Retina (tissue), 1 donor: ENCODE results near the gene NEK8.
"Not testable (repeated sequence)": the region's sequence is repeated elsewhere in the genome, so short reads cannot be mapped to it uniquely, and the experiment has no call there.

Experiments used
- DNase-seq: peaks from one replicate; pipeline ENCODE4 v3.0.0-alpha.2; 2016

Gene NEK8

DNA sequence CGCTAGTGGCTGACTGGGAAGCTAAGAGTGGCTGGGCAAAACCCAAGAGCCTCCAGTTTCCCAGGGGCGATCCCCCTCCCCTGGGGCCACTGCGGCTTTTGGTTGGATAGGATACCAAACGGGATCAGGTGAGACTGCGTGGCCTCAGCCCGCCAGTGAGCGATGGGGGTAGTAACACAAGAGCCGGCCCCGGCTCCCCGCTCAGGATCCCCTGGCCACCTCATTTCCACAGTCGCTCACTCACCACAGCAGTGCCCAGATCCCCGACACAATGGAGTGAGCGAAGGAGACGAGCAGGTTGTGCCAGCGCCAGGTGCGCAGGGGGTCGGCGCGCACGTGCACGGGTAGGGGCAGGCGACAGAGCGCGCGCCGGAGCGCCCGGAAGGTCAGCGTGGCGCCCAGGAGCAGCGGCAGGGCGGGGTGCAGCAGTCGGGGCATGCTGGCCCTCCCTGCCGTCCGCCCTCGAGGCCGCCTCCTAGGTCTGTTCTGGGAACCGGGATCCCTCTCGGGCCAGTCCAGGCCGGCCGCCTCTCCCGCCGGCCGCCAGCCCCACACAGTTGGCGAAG is 2.8 kb upstream of the NEK8 start:
- DNase-seq = peak; percentile 79

GRCh38 chr17:28726226-28726626 is 2.4 kb upstream of the NEK8 start, which contains the start of gene TLCD1:
TLCD1 (minus strand) TSS chr17:28726233; CDS start chr17:28726097, 136 bp downstream.
- no peak for DNase-seq

DNA sequence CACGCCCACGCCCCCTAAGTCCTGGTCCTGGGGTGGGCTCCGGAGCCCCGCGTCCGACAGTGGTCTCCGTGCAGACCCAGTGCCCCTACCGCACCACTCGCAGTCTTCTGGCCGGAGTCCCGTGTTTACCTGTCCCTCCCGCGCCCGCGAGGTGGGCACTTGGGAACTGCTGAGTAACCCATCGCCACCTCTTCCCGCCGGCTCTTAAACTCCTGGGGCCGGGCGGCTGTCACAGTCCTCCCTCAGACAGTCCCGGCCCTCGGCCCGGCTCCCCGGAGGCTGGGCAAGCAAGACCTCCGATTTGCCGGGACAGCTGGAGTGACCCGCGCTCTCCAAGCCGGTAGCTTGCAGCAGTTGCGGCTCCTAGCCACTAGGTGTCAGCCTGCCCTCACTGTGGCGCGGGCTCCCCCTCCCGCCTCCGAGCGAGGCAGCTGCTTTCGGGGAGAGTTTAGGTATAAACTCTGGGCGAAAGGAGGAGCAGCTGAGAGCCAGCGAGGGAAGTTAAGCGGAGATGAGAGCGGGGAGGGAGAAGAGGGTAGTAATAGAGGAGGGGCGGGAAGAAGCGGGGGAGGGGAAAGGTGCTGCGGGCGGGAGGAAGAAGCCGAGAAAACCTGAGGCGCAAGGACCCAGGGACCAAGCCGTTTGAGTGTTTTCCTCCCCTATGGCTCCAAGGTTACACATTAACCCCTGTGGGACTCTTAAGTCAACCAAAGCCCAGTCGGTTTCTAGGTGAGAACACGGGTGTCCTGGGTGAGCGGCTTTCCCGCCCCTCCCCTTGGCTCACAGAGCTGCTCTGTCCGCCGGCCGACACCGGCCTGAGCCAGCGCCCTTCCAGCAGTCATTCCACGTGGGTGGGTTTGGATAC is 1.7 kb upstream of the NEK8 start:
- peak; percentile 98 for DNase-seq

DNA sequence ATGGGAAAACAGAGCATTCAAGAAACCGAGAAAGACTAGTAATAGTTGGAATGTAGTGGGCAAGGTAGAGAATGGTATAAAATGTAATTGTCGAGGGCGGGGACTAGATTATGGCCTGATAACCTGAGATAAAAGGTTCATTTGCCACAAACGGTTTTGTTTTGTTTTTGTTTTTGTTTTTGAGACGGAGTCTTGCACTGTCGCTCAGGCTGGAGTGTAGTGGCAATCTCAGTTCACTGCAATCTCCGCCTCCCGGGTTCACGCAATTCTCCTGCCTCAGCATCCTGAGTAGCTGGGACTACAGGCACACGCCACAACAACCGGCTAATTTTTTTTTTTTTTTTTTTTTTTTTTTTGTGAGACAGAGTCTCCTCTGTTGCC is 1.4 kb downstream of the NEK8 start:
- no peak for DNase-seq

DNA sequence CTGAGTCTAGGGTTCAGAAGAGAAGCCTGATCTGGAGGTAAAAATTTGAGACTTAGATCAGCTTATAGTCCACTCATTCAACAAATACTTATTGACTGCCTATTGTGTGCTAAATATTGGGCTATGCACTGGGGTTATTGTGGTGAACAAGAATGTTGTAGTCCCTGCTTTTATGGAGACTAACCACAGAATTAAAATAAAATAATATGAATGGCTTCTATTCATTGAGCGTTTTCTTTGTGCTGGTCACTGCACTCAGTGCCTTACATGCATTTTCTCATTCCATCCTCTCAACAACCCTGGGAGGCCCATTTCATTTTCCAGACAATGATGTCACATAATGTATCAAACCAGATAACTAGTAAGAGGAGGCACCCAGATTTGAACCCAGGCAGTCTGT is 4.8 kb downstream of the NEK8 start:
- DNase-seq = no peak

DNA sequence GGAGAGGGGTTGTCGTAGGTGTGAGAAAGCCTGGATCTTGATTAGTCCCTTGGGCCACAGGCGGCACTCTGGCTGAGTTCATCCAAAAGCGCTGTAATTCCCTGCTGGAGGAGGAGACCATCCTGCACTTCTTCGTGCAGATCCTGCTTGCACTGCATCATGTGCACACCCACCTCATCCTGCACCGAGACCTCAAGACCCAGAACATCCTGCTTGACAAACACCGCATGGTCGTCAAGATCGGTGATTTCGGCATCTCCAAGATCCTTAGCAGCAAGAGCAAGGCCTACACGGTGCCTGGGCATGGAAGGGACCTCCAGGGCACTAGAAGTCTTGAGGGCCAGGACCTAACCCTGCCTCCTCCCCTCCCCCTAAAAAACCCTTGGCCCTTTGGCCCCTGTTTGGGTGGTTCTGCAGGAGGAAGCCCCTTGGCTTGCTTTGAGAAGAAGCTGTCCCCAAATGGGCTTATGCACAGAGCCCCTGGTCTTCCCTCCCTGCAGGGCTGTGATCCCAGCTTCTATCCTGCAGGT is 6.2 kb downstream of the NEK8 start:
- no peak for DNase-seq

GRCh38 chr17:28735242-28735722 is 6.7 kb downstream of the NEK8 start:
- no peak for DNase-seq

- DNase-seq = not testable (repeated sequence)
Observed at GRCh38 chr17:28735913-28736769, 7.6 kb downstream of the NEK8 start.

- DNase-seq = no peak
Observed at GRCh38 chr17:28737316-28737715, 8.7 kb downstream of the NEK8 start.

DNA sequence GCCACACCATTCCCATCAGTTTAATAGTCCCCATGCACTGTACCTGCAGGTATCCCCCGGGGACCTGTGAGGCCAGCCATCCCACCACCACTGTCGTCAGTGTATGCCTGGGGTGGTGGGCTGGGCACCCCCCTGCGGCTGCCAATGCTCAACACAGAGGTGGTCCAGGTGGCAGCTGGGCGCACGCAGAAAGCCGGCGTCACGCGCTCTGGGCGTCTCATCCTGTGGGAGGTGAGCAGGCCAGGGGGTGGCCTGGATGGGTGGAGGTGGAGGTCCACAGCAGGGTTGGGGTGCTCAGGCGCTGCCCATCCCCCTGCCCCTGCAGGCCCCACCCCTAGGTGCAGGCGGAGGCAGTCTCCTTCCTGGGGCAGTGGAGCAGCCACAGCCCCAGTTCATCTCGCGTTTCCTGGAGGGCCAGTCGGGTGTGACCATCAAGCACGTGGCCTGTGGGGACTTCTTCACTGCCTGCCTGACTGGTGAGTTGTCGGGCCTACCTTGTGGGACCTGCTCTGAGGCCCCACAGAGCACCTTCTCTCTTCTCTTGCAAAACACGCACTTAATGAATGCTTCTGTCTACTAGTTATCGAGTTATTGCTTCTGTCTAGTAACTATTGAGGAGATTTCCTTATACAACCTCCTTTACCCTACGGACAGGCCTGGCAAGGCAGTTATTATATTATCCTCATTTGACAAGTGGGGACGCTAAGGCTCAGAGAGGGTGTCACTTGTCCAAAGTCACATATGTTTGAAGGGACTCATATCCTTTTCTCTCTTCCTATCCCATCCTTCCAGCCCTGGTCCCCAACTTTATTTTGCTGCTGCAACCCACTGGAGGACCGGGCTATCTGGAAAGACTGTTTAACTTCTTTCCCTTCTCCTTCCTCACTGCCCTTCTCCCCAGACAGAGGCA is 9.4 kb downstream of the NEK8 start:
- no peak for DNase-seq

DNA sequence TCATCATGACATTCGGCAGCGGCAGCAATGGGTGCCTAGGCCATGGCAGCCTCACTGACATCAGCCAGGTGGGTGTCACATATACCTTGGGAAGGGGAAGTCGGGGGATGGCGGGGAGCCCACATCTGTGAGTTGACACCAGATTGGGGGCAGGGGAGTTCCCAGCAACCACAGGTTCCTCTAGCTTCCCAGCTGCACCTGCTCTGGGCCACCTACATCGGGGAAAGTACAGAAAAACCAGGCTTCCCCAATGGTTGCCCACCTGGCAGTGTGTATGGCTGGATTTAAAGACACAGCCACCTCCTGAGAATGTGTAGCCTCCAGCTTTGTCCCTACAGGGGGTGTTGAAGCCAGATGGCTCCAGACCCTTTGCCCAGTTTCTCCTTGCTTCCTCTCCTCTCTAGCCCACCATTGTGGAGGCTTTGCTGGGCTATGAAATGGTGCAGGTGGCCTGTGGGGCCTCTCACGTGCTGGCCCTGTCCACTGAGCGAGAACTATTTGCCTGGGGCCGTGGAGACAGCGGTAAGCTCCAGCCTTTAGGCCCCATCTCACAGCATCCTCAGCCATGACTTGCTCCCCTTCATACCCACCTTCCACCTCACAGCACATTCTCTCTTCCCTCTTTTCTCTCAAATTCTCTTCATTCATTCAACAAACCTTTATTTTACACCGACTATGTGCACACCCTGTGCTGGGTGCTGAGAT is 10.2 kb downstream of the NEK8 start:
- DNase-seq = no peak

GRCh38 chr17:28740406-28741357 is 12.1 kb downstream of the NEK8 start:
- DNase-seq = no peak

GRCh38 chr17:28741358-28742349 is 13.1 kb downstream of the NEK8 start:
- DNase-seq = no peak

- peak; percentile 94 for DNase-seq
Observed at GRCh38 chr17:28743243-28744103, 14.9 kb downstream of the NEK8 start, which contains the start of gene TRAF4. TRAF4 (plus strand) TSS chr17:28744011; CDS start chr17:28744113, 102 bp downstream.

DNA sequence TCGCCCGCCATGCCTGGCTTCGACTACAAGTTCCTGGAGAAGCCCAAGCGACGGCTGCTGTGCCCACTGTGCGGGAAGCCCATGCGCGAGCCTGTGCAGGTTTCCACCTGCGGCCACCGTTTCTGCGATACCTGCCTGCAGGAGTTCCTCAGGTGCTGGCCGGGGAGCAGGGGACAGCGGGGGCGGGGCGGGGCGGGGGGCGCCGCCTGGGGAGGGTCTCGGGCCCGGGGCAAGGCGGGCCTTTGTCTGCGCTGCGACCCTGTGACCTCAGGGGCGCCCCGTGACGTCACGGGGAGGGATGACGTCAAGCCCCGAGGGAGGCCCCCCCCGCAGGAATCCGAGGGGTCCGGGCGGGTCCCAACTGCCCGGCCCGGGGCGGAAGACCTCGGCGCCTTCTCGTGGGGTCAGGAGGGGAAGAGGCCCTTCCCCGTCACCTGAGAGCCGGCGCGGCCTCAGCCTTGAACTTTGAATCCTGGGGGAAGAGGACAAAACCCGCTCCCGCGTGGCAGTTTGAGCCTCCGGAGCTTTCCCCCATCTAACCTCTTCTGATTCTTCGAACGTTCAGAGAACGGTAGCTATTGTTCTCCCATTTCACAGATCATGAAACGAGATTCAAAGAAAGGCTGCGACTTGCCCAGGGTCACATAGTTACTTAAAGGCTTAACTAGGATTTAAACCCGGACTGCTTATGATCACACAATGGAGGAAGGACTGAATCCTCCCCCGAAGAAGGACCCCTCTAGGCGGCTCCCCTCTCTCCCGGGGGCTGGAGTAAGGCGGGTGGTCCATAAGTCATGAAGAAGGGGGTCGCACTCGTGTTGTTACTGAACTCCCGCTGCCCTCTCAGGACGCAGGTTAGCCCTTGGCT is 15.8 kb downstream of the NEK8 start:
- DNase-seq = peak; percentile 84

- peak; percentile 83 for DNase-seq
Observed at GRCh38 chr17:28744972-28745785, 16.6 kb downstream of the NEK8 start.
